ENCODE data around the gene GABRR1. TPM values are rescaled to one million over a fixed set of nuclear protein-coding genes. Genes with fewer than 3 reads are reported as not detected.

Gene GABRR1
- total RNA-seq, 4 donors from 2014 or later: 0.31 TPM; not detected in 3

- no peaks in the 10 kb centered on the region for H3K36me3 ChIP-seq
- H3K9me3 ChIP-seq: peaks cover 0 to 23% (median 0%) of the 10 kb centered on the region in 3 donors
- H3K4me3 ChIP-seq: no peak overlapping the region
- ATAC-seq: no peak
- no peak overlapping the region for H3K27ac ChIP-seq
- no peak for TF ChIP-seq POLR2A (IDR thresholded peaks at IDR 0.05)
- TF ChIP-seq CTCF (IDR thresholded peaks at IDR 0.05): no peak
- TF ChIP-seq EP300 (IDR thresholded peaks at IDR 0.05): no peak
- no peak for TF ChIP-seq POLR2AphosphoS5 (IDR thresholded peaks at IDR 0.05)
- 43 to 54% methylated on average over 3 to 5 of the region's 5 CpGs for WGBS, 2 donors (ENCODE audit: low coverage in 1 of 2)
- H3K27me3 ChIP-seq: no peaks in the 10 kb centered on the region
- no peaks in the 10 kb centered on the region for H3K4me1 ChIP-seq
Measured at GRCh38 chr6:89190741-89191140, 26.4 kb downstream of the GABRR1 start.

- 85 to 92% methylated on average over 5 of the region's 5 CpGs for WGBS, 2 donors (ENCODE audit: low coverage in 1 of 2)
- H3K27me3 ChIP-seq: no peaks in the 10 kb centered on the region
- no peak overlapping the region for H3K4me3 ChIP-seq
Measured at GRCh38 chr6:89187504-89187903, 29.7 kb downstream of the GABRR1 start.

GRCh38 chr6:89186762-89187161, 30.4 kb downstream of the GABRR1 start:
- ATAC-seq: no peak
- TF ChIP-seq CTCF (IDR thresholded peaks at IDR 0.05): no peak
- TF ChIP-seq POLR2A (IDR thresholded peaks at IDR 0.05): no peak
- TF ChIP-seq EP300 (IDR thresholded peaks at IDR 0.05): no peak
- TF ChIP-seq POLR2AphosphoS5 (IDR thresholded peaks at IDR 0.05): no peak
- H3K27me3 ChIP-seq: no peaks in the 10 kb centered on the region
- H3K36me3 ChIP-seq: no peaks in the 10 kb centered on the region
- 100% methylated on average over 1 of the region's 2 CpGs for WGBS, 2 donors (ENCODE audit: low coverage in 1 of 2)
- no peak overlapping the region for H3K27ac ChIP-seq
- H3K4me3 ChIP-seq: no peak overlapping the region
- no peaks in the 10 kb centered on the region for H3K4me1 ChIP-seq
- H3K9me3 ChIP-seq: no peaks in the 10 kb centered on the region

More at GRCh38 chr6:89187504-89187903, 29.7 kb downstream of the GABRR1 start:
- Histone ChIP-seq H3K27ac (no peak overlapping the region), H3K36me3 (no peaks in the 10 kb centered on the region), H3K4me1 (no peaks in the 10 kb centered on the region), H3K9me3 (no peaks in the 10 kb centered on the region)
- ATAC-seq: no peak
- no peak for TF ChIP-seq CTCF (IDR thresholded peaks at IDR 0.05)
- no peak for TF ChIP-seq POLR2AphosphoS5 (IDR thresholded peaks at IDR 0.05)
- TF ChIP-seq POLR2A (IDR thresholded peaks at IDR 0.05): no peak
- no peak for TF ChIP-seq EP300 (IDR thresholded peaks at IDR 0.05)

DNA sequence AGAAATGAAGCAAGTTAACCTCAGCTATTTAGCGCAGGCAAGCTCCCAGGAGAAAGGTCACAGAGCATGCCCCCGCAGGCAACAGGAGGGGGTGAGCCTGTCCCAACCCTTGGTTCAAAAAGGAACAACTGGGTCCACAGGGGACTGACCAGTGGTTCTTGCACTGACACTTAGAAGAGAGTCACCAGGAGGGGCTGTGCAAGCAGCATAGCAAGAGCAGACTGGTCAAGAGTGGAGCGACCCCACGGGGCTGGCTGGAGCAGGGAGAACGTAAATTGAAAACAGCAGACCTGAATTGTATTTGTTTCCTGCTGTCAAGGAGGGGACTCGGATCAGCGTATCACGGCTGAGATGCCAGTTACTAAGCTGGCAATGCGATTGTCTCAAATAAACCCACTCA, 32.8 kb downstream of the GABRR1 start:
- WGBS, 2 donors (ENCODE audit: low coverage in 1 of 2): 78 to 91% methylated on average over 6 to 8 of the region's 9 CpGs
- Histone ChIP-seq H3K4me1 (no peaks in the 10 kb centered on the region), H3K4me3 (no peak overlapping the region), H3K27ac (no peak overlapping the region), H3K27me3 (no peaks in the 10 kb centered on the region), H3K9me3 (no peaks in the 10 kb centered on the region), H3K36me3 (no peaks in the 10 kb centered on the region)
- TF ChIP-seq POLR2AphosphoS5 (IDR thresholded peaks at IDR 0.05) (no peak), CTCF (IDR thresholded peaks at IDR 0.05) (no peak), POLR2A (IDR thresholded peaks at IDR 0.05) (no peak), EP300 (IDR thresholded peaks at IDR 0.05) (no peak)
- no peak for ATAC-seq

DNA sequence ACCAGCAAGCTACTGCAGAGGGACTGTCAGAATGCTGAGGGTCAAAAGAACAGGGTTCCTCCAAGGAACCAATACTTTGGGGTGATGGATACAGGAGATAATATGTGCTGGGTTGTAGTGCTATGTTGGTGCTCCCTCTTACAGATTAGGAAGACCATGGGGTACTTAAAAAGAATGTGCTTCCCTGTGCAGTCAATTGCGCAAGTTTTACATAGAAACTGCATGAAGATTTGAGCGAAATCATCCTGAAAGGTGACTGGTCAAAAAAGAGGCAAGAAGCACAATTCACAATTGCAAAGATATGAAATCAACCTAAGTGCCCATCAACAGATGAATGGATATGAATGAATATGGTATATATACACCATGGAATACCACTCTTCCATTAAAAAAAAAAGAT, 33.9 kb downstream of the GABRR1 start:
- 46 to 69% methylated on average over 2 of the region's 2 CpGs for WGBS, 2 donors (ENCODE audit: low coverage in 1 of 2)
- no peaks in the 10 kb centered on the region for H3K27me3 ChIP-seq
- no peak for ATAC-seq
- TF ChIP-seq CTCF (IDR thresholded peaks at IDR 0.05) (no peak), POLR2A (IDR thresholded peaks at IDR 0.05) (no peak), POLR2AphosphoS5 (IDR thresholded peaks at IDR 0.05) (no peak), EP300 (IDR thresholded peaks at IDR 0.05) (no peak)
- no peak overlapping the region for H3K4me3 ChIP-seq
- no peaks in the 10 kb centered on the region for H3K4me1 ChIP-seq
- H3K36me3 ChIP-seq: no peaks in the 10 kb centered on the region
- H3K27ac ChIP-seq: no peak overlapping the region
- no peaks in the 10 kb centered on the region for H3K9me3 ChIP-seq
